Upper lobe of left lung (tissue), 4 donors: ENCODE data around the gene EXO5.

Experiments
- EP300 ChIP-seq, 4 donors: sonication (generic); formaldehyde crosslinking; IDR thresholded peaks; one replicate each; pipeline ENCODE4 v1.5.1; 2017; ENCODE audit warnings: antibody characterized with exemption in 4 of 4, control low read depth in 2 of 4
- POLR2A ChIP-seq, 4 donors: fragments of 450-650 bp; IDR thresholded peaks; one replicate each; pipeline ENCODE4 v1.5.1; 2016 to 2017; ENCODE audit warnings: antibody characterized with exemption in 4 of 4, mild to moderate bottlenecking in 2 of 4
- POLR2AphosphoS5 ChIP-seq, 2 donors: sonication (generic); formaldehyde crosslinking; IDR thresholded peaks; one replicate each; pipeline ENCODE4 v1.5.1; 2017; ENCODE audit warnings: antibody characterized with exemption in 2 of 2
- TF ChIP-seq, protein P1 (sequence below), 6 experiments: fragments of 450-650 bp in 4 of 6; fragments of 200-600 bp in 2 of 6; sonication (generic) in 2 of 6; IDR thresholded peaks; one replicate each; pipeline ENCODE4 v1.5.1; 2016 to 2019; ENCODE audit warnings: antibody characterized with exemption in 6 of 6

DNA sequence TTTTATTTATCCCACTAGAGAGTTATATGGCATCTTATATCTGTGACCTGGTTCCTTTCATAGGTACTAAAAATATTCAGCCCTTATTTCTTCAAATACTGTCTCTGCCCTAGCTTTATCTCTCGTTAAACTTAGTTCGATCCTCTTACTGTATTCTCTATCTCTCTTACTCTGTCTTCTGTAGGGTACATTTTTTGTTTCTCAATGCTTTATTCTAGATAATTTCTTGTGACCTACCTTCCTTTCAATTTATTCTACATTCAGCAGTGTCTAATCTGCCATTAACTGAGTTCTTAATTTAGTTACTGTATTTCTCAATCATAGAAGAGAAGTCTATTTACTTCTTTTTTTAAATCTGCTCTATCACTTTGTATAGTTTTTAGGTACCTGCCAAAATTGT lies 33.3 kb upstream of the EXO5 start:
- TF ChIP-seq, protein P1, sequence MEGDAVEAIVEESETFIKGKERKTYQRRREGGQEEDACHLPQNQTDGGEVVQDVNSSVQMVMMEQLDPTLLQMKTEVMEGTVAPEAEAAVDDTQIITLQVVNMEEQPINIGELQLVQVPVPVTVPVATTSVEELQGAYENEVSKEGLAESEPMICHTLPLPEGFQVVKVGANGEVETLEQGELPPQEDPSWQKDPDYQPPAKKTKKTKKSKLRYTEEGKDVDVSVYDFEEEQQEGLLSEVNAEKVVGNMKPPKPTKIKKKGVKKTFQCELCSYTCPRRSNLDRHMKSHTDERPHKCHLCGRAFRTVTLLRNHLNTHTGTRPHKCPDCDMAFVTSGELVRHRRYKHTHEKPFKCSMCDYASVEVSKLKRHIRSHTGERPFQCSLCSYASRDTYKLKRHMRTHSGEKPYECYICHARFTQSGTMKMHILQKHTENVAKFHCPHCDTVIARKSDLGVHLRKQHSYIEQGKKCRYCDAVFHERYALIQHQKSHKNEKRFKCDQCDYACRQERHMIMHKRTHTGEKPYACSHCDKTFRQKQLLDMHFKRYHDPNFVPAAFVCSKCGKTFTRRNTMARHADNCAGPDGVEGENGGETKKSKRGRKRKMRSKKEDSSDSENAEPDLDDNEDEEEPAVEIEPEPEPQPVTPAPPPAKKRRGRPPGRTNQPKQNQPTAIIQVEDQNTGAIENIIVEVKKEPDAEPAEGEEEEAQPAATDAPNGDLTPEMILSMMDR (IDR thresholded peaks at IDR 0.05) = no peak
- TF ChIP-seq POLR2AphosphoS5 (IDR thresholded peaks at IDR 0.05) = no peak
- no peak for TF ChIP-seq POLR2A (IDR thresholded peaks at IDR 0.05)
- no peak for TF ChIP-seq EP300 (IDR thresholded peaks at IDR 0.05)
